ENCODE measurements around the gene FBXL17.

The FBXL17 gene

GRCh38 chr5:108372369-108372768 is 9.5 kb downstream of the FBXL17 start:
- no peak for DNase-seq

GRCh38 chr5:108371263-108371662 is 10.6 kb downstream of the FBXL17 start:
- DNase-seq: no peak

- no peak for DNase-seq
These were observed 12.7 kb downstream of the FBXL17 start for GRCh38 chr5:108369167-108369566.

- no peak for DNase-seq
These were observed 14.1 kb downstream of the FBXL17 start for GRCh38 chr5:108367679-108368334.

GRCh38 chr5:108366500-108366899 is 15.4 kb downstream of the FBXL17 start:
- DNase-seq: no peak

GRCh38 chr5:108361771-108362170 is 20.1 kb downstream of the FBXL17 start:
- no peak for DNase-seq

- no peak for DNase-seq
These were observed 20.7 kb downstream of the FBXL17 start for GRCh38 chr5:108361239-108361638.

- DNase-seq: no peak
These were observed 21.6 kb downstream of the FBXL17 start for GRCh38 chr5:108360280-108360679.

GRCh38 chr5:108356286-108356685 is 25.6 kb downstream of the FBXL17 start:
- DNase-seq: no peak

GRCh38 chr5:108353087-108353486 is 28.8 kb downstream of the FBXL17 start:
- no peak for DNase-seq

GRCh38 chr5:108345541-108346171 is 36.2 kb downstream of the FBXL17 start:
- DNase-seq: no peak

GRCh38 chr5:108344103-108344822 is 37.6 kb downstream of the FBXL17 start:
- no peak for DNase-seq

GRCh38 chr5:108341866-108342265 is 40.0 kb downstream of the FBXL17 start:
- DNase-seq: no peak

GRCh38 chr5:108340131-108340530 is 41.8 kb downstream of the FBXL17 start:
- no peak for DNase-seq

- no peak for DNase-seq
These were observed 42.7 kb downstream of the FBXL17 start for GRCh38 chr5:108339220-108339619.

GRCh38 chr5:108334225-108334624 is 47.7 kb downstream of the FBXL17 start:
- DNase-seq: no peak

- DNase-seq: no peak
These were observed 54.9 kb downstream of the FBXL17 start for GRCh38 chr5:108326982-108327381.

- no peak for DNase-seq
These were observed 57.0 kb downstream of the FBXL17 start for GRCh38 chr5:108324886-108325285.

GRCh38 chr5:108321341-108321740 is 60.6 kb downstream of the FBXL17 start:
- DNase-seq: no peak

GRCh38 chr5:108320231-108320630 is 61.7 kb downstream of the FBXL17 start:
- no peak for DNase-seq

GRCh38 chr5:108315829-108316228 is 66.1 kb downstream of the FBXL17 start:
- no peak for DNase-seq

- DNase-seq: no peak
These were observed 69.6 kb downstream of the FBXL17 start for GRCh38 chr5:108312258-108312657.

- DNase-seq: no peak
These were observed 70.2 kb downstream of the FBXL17 start for GRCh38 chr5:108311682-108312081.

- no peak for DNase-seq
These were observed 78.3 kb downstream of the FBXL17 start for GRCh38 chr5:108303611-108304010.

Measured in NK-92 treated with Interleukin-12 subunit alpha and Interleukin-12 subunit beta, amount 100 ng/mL, for 24 hours (cell line).